OCI-LY1 (cell line): ENCODE results near the gene ERCC8.

Experiments
- H2AFZ ChIP-seq: fragments of 200-600 bp; sonication (generic), shearing (Covaris generic); 2 replicates; pipeline ENCODE4 v1.6.0; 2014; ENCODE audit warnings: antibody characterized with exemption, mild to moderate bottlenecking, low read length
- H3F3A ChIP-seq: fragments of 200-600 bp; sonication (generic), shearing (Covaris generic); 2 replicates; pipeline ENCODE4 v1.6.0; 2014; ENCODE audit warnings: mild to moderate bottlenecking, antibody characterized with exemption, low read length, moderate library complexity; ENCODE audit not compliant: insufficient read depth
- H3K27ac ChIP-seq: fragments of 200-600 bp; sonication (generic); 2 replicates; pipeline ENCODE4 v1.5.1; 2014; ENCODE audit warnings: low read length, mixed run types, mild to moderate bottlenecking, low read depth; ENCODE audit not compliant: poor library complexity, severe bottlenecking
- H3K27me3 ChIP-seq: fragments of 200-600 bp; sonication (generic); 2 replicates; pipeline ENCODE4 v1.6.0; 2014; ENCODE audit warnings: antibody characterized with exemption, mild to moderate bottlenecking, low read length, moderate library complexity; ENCODE audit not compliant: insufficient read depth
- H3K36me3 ChIP-seq: fragments of 200-600 bp; sonication (generic); 2 replicates; pipeline ENCODE4 v1.6.1; 2014; ENCODE audit warnings: mild to moderate bottlenecking, antibody characterized with exemption, low read length, moderate library complexity, mixed read lengths; ENCODE audit not compliant: insufficient read depth
- H3K4me1 ChIP-seq: fragments of 200-600 bp; sonication (generic); 2 replicates; pipeline ENCODE4 v1.5.1; 2014; ENCODE audit warnings: mild to moderate bottlenecking, low read length, moderate library complexity; ENCODE audit not compliant: insufficient read depth, severe bottlenecking
- H3K4me2 ChIP-seq: fragments of 200-600 bp; sonication (generic), shearing (Covaris generic); 2 replicates; pipeline ENCODE4 v1.6.1; 2014; ENCODE audit warnings: low read length
- H3K4me3 ChIP-seq: fragments of 200-600 bp; sonication (generic); 2 replicates; pipeline ENCODE4 v1.5.1; 2014; ENCODE audit warnings: low read length, low read depth, mild to moderate bottlenecking, mixed read lengths; ENCODE audit not compliant: poor library complexity, severe bottlenecking
- H3K79me2 ChIP-seq: fragments of 200-600 bp; shearing (Covaris generic); 2 replicates; pipeline ENCODE4 v1.6.1; 2016; ENCODE audit warnings: mixed run types, low read length, mixed read lengths; ENCODE audit not compliant: insufficient read depth
- H3K9ac ChIP-seq: fragments of 200-600 bp; sonication (generic), shearing (Covaris generic); 2 replicates; pipeline ENCODE4 v1.6.1; 2014; ENCODE audit warnings: mild to moderate bottlenecking, low read length, mixed read lengths
- H3K9me2 ChIP-seq: fragments of 200-600 bp; sonication (generic), shearing (Covaris generic); 2 replicates; pipeline ENCODE4 v1.6.1; 2014; ENCODE audit warnings: low read depth, mild to moderate bottlenecking, low read length, mixed read lengths
- H3K9me3 ChIP-seq: fragments of 200-600 bp; shearing (Covaris generic); 2 replicates; pipeline ENCODE4 v1.6.1; 2014; ENCODE audit warnings: low read length, mixed read lengths
- H4K20me1 ChIP-seq: fragments of 200-600 bp; sonication (generic), shearing (Covaris generic); 2 replicates; pipeline ENCODE4 v1.6.0; 2016; ENCODE audit warnings: mild to moderate bottlenecking, low read length; ENCODE audit not compliant: insufficient read depth
- CTCF ChIP-seq: fragments of 200-600 bp; sonication (generic), shearing (Covaris generic); IDR thresholded peaks from 2 replicates; pipeline ENCODE4 v1.5.1; 2017; ENCODE audit warnings: mild to moderate bottlenecking, antibody characterized with exemption, low read length, moderate library complexity, mixed read lengths
- EZH2 ChIP-seq: fragments of 200-600 bp; sonication (generic), shearing (Covaris generic); IDR thresholded peaks from 2 replicates; pipeline ENCODE4 v1.8.0; 2017; ENCODE audit warnings: borderline replicate concordance, mixed run types, mild to moderate bottlenecking, antibody characterized with exemption, low read length, moderate library complexity, mixed read lengths

The ERCC8 gene

GRCh38 chr5:60978968-60979367, 34.1 kb upstream of the ERCC8 start:
- no peak overlapping the region for H3K4me2 ChIP-seq
- no peaks in the 10 kb centered on the region for H3K36me3 ChIP-seq
- no peaks in the 10 kb centered on the region for H3K27me3 ChIP-seq
- no peaks in the 10 kb centered on the region for H3K79me2 ChIP-seq
- H3K4me3 ChIP-seq = no peak overlapping the region
- H3K9me2 ChIP-seq = no peaks in the 10 kb centered on the region
- H3K4me1 ChIP-seq = no peaks in the 10 kb centered on the region
- H3K27ac ChIP-seq = no peak overlapping the region
- no peaks in the 10 kb centered on the region for H3F3A ChIP-seq
- H2AFZ ChIP-seq = no peak overlapping the region
- H3K9ac ChIP-seq = no peak overlapping the region
- TF ChIP-seq CTCF = no peak
- no peak for TF ChIP-seq EZH2
- no peaks in the 10 kb centered on the region for H4K20me1 ChIP-seq
- H3K9me3 ChIP-seq = no peaks in the 10 kb centered on the region

- Histone ChIP-seq H4K20me1 (no peaks in the 10 kb centered on the region), H3K4me3 (no peak overlapping the region), H3K27ac (no peak overlapping the region), H3K9me2 (no peaks in the 10 kb centered on the region), H3K36me3 (no peaks in the 10 kb centered on the region), H3K4me1 (no peaks in the 10 kb centered on the region), H2AFZ (no peak overlapping the region), H3K27me3 (no peaks in the 10 kb centered on the region), H3K9ac (no peak overlapping the region), H3K9me3 (no peaks in the 10 kb centered on the region), H3F3A (no peaks in the 10 kb centered on the region), H3K79me2 (no peaks in the 10 kb centered on the region), H3K4me2 (no peak overlapping the region)
- TF ChIP-seq EZH2 (no peak), CTCF (no peak)
Observed at GRCh38 chr5:60977956-60978737, 33.3 kb upstream of the ERCC8 start.

- no peak overlapping the region for H3K4me3 ChIP-seq
- H3K79me2 ChIP-seq = no peaks in the 10 kb centered on the region
- no peaks in the 10 kb centered on the region for H3K36me3 ChIP-seq
- H3K9ac ChIP-seq = no peak overlapping the region
- H2AFZ ChIP-seq = no peak overlapping the region
- H3F3A ChIP-seq = no peaks in the 10 kb centered on the region
- no peak overlapping the region for H3K27ac ChIP-seq
- TF ChIP-seq CTCF (no peak), EZH2 (no peak)
- no peaks in the 10 kb centered on the region for H3K9me2 ChIP-seq
- 0 out of 2 replicates have a peak, but pooled peaks cover 7% of the 10 kb centered on the region for H3K9me3 ChIP-seq
- H3K27me3 ChIP-seq = no peaks in the 10 kb centered on the region
- H4K20me1 ChIP-seq = no peaks in the 10 kb centered on the region
- H3K4me1 ChIP-seq = no peaks in the 10 kb centered on the region
- H3K4me2 ChIP-seq = no peak overlapping the region
Observed at GRCh38 chr5:60972231-60972630, 27.4 kb upstream of the ERCC8 start.
